Pancreas (tissue), 10 donors: ENCODE measurements around the gene AP3B1. TPM values are rescaled to one million over a fixed set of nuclear protein-coding genes. Genes with fewer than 3 reads are reported as not detected.

Experiments used
- ATAC-seq, 4 donors: fragments of 200-7000 bp; cut with Tn5 transposase; one replicate each; pipeline versions ENCODE4 v1.8.0 to v1.9.1; 2020; ENCODE audit warnings: mild to moderate bottlenecking in 4 of 4, moderate library complexity in 4 of 4
- DNase-seq, 6 donors: peaks; one replicate each; pipeline ENCODE4 v3.0.0-alpha.2; 2020
- FAIRE-seq: peaks from 2 replicates; lab custom pipeline; 2012; peaks lifted over from hg19 to GRCh38; lab: Jason Lieb, UNC
- H3K27ac ChIP-seq, 4 donors: fragments of 200-600 bp; sonication (generic); 1 replicate in 3 of 4; 2 replicates in 1 of 4; pipeline versions ENCODE4 v1.5.0 to v1.8.0; 2020
- H3K27me3 ChIP-seq, 4 donors: fragments of 200-600 bp; one replicate each; pipeline ENCODE4 v1.8.0; 2021
- H3K36me3 ChIP-seq, 3 donors: fragments of 200-600 bp; sonication (generic) in 1 of 3; one replicate each; pipeline versions ENCODE4 v1.5.0 to v1.8.0; 2020 to 2021
- H3K4me1 ChIP-seq, 3 donors: fragments of 200-600 bp; one replicate each; pipeline ENCODE4 v1.8.0; 2021
- H3K4me3 ChIP-seq, 4 donors: fragments of 200-600 bp; sonication (generic) in 2 of 4; one replicate each; pipeline versions ENCODE4 v1.5.0 to v1.8.0; 2020 to 2021
- H3K9me3 ChIP-seq, 4 donors: fragments of 200-600 bp; one replicate each; pipeline ENCODE4 v1.8.0; 2021
- CTCF ChIP-seq, 4 donors: fragments of 200-600 bp; sonication (generic) in 3 of 4; IDR thresholded peaks; one replicate each; pipeline versions ENCODE4 v1.5.0 to v1.8.0; 2021; ENCODE audit warnings: antibody characterized with exemption in 4 of 4
- whole genome bisulfite sequencing, 2 donors: extraction: QIAGEN DNeasy Blood & Tissue Kit; methylation state at CpG; one replicate each; pipeline ENCODE4 v1.1.7; 2013; 5-methylcytosine and 5-hydroxymethylcytosine counted together
- intact Hi-C, 3 donors: fragments of 100-400 bp; cut with DNase I; formaldehyde crosslinking; loops; one replicate each; pipeline versions ENCODE4 v1.11.1 to v1.14.2; 2022
- polyA plus RNA-seq, 2 donors: library from polyadenylated mRNA; stranded (reverse); fragments of 200-250 nt; gene quantifications; one replicate each; pipeline ENCODE4 v1.2.3, GENCODE V29; 2013
- total RNA-seq, 6 donors: library from RNA; stranded (reverse); fragmentation: NEBNext Ultra II Directional in 4 of 6; extraction: Animal tissue kit (Norgen Biotek cat#: 25700) in 4 of 6; gene quantifications; one replicate each; pipeline versions ENCODE4 v1.2.1 to v1.2.4, GENCODE V29; 2021 to 2023
- donor health status: healthy with polysubstance abuse.
- donor health status: DM: no; HTN: no; CAD: no; lungs with moderate emphysema.
- donor health status: DM: no; HTN: no; CAD: no.
- donor health status: control.
- donor health status: control.
- donor health status: Bipolar disorder and iron deficiency.
- donor health status: DM: yes; HTN: yes; CAD: no.
- donor health status: DM: no; HTN: no; CAD: no.
- donor health status: DM: no; HTN: no; CAD: no.
- donor health status: DM: yes; HTN: yes; CAD: no.

The AP3B1 gene
- total and polyA plus RNA-seq, 8 donors: 11.9 to 26.0 (median 18.2) TPM

- no peaks in the 10 kb centered on the region for H3K27me3 ChIP-seq
- H3K36me3 ChIP-seq: no peaks in the 10 kb centered on the region
- H3K27ac ChIP-seq: no peak overlapping the region
- no peaks in the 10 kb centered on the region for H3K4me1 ChIP-seq
- FAIRE-seq (no peak), ATAC-seq (no peak), DNase-seq (no peak)
- intact Hi-C loops: no loop called here
- no peak overlapping the region for H3K4me3 ChIP-seq
- WGBS, 2 donors: 88 to 96% methylated on average over 4 of the region's 4 CpGs
- no peaks in the 10 kb centered on the region for H3K9me3 ChIP-seq
- no peak for TF ChIP-seq CTCF (IDR thresholded peaks at IDR 0.05)
Observed at GRCh38 chr5:78271766-78272165, 22.7 kb downstream of the AP3B1 start.

- intact Hi-C loops: no loop called here
- Histone ChIP-seq H3K9me3 (no peaks in the 10 kb centered on the region), H3K27me3 (no peaks in the 10 kb centered on the region), H3K36me3 (peaks cover 0 to 4% (median 0%) of the 10 kb centered on the region in 3 donors), H3K4me1 (no peaks in the 10 kb centered on the region), H3K27ac (no peak overlapping the region), H3K4me3 (no peak overlapping the region)
- DNase-seq (no peak), ATAC-seq (peak in 3 of 4 donors; percentile 76 to 82 (median 80)), FAIRE-seq (peak; percentile 94)
- TF ChIP-seq CTCF (IDR thresholded peaks at IDR 0.05): peak in 3 of 4 donors; percentile 37 to 50 (median 45)
Observed at GRCh38 chr5:78269088-78269703, 25.3 kb downstream of the AP3B1 start.

GRCh38 chr5:78268356-78268755 is 26.1 kb downstream of the AP3B1 start:
- Histone ChIP-seq H3K9me3 (no peaks in the 10 kb centered on the region), H3K4me1 (no peaks in the 10 kb centered on the region), H3K4me3 (no peak overlapping the region), H3K27me3 (no peaks in the 10 kb centered on the region), H3K36me3 (peaks cover 0 to 4% (median 0%) of the 10 kb centered on the region in 3 donors), H3K27ac (no peak overlapping the region)
- 69 to 71% methylated on average over 2 of the region's 2 CpGs for WGBS, 2 donors
- no peak for TF ChIP-seq CTCF (IDR thresholded peaks at IDR 0.05)
- FAIRE-seq (no peak), DNase-seq (no peak), ATAC-seq (peak in 1 of 4 donors; percentile 36)
- intact Hi-C loops: no loop called here

GRCh38 chr5:78265163-78265562 is 29.3 kb downstream of the AP3B1 start:
- ATAC-seq: no peak
- Histone ChIP-seq H3K9me3 (no peaks in the 10 kb centered on the region), H3K36me3 (peaks cover 0 to 4% (median 0%) of the 10 kb centered on the region in 3 donors), H3K4me1 (no peaks in the 10 kb centered on the region), H3K27me3 (no peaks in the 10 kb centered on the region), H3K27ac (no peak overlapping the region), H3K4me3 (no peak overlapping the region)
- no peak for DNase-seq
- no peak for FAIRE-seq
- intact Hi-C loops: no loop called here
- TF ChIP-seq CTCF (IDR thresholded peaks at IDR 0.05): no peak
- 88 to 98% methylated on average over 2 of the region's 2 CpGs for WGBS, 2 donors

- Histone ChIP-seq H3K4me3 (no peak overlapping the region), H3K27me3 (no peaks in the 10 kb centered on the region), H3K36me3 (peaks cover 0 to 4% (median 0%) of the 10 kb centered on the region in 3 donors), H3K9me3 (no peaks in the 10 kb centered on the region), H3K4me1 (no peaks in the 10 kb centered on the region), H3K27ac (no peak overlapping the region)
- intact Hi-C loops: no loop called here
- ATAC-seq (no peak), FAIRE-seq (no peak), DNase-seq (no peak)
- 87% methylated on average over 1 of the region's 1 CpG for WGBS, 2 donors
- TF ChIP-seq CTCF (IDR thresholded peaks at IDR 0.05): no peak
Observed at GRCh38 chr5:78264600-78264999, 29.9 kb downstream of the AP3B1 start.
